ENCODE measurements around the gene PLXNB1. TPM values are rescaled to one million over a fixed set of nuclear protein-coding genes. Genes with fewer than 3 reads are reported as not detected.

The PLXNB1 gene
- total and polyA plus RNA-seq, 2 of the 13 experiments (the other 11 are each of a cell fraction or from before 2014, with no cell fraction given): 86.0 to 143 TPM

DNA sequence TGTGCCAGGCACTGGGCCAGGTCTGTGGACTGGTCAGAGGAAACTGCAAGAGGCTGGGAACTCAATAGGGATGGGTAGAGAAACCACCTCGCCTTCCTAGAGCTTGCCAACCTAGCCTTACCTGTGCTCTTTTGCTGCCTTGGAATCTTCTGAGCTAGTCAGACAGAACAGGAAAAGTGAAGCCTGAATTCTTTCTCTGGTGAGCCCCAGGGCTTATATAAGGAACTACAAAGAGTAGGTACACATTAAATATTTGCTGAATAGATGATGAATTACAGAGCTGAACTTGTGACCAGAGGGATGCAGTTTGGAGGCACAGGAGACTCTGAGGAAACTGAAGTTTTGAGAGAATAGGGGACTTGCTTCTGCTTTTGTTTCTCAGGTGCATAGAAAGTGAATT, 73.5 kb downstream of the PLXNB1 start (continued):
- TF ChIP-seq E2F1 (CRISPR knock-in tag; IDR thresholded peaks at IDR 0.05) (no peak), ZC3H13 (CRISPR knock-in tag; IDR thresholded peaks at IDR 0.05) (no peak), ZKSCAN1 (IDR thresholded peaks at IDR 0.05; ENCODE audit: low read length) (peak; percentile 79), ZNF335 (CRISPR knock-in tag; IDR thresholded peaks at IDR 0.05) (0 out of 2 replicates have a peak, but pooled peaks have one; percentile 33), CAMTA2 (CRISPR knock-in tag; IDR thresholded peaks at IDR 0.05; ENCODE audit: borderline replicate concordance) (no peak), RFXANK (CRISPR knock-in tag; IDR thresholded peaks at IDR 0.05) (no peak)
- TF ChIP-seq, protein P1, sequence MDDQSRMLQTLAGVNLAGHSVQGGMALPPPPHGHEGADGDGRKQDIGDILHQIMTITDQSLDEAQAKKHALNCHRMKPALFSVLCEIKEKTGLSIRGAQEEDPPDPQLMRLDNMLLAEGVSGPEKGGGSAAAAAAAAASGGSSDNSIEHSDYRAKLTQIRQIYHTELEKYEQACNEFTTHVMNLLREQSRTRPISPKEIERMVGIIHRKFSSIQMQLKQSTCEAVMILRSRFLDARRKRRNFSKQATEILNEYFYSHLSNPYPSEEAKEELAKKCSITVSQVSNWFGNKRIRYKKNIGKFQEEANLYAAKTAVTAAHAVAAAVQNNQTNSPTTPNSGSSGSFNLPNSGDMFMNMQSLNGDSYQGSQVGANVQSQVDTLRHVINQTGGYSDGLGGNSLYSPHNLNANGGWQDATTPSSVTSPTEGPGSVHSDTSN (CRISPR knock-in tag; IDR thresholded peaks at IDR 0.05; ENCODE audit: borderline replicate concordance): no peak

GRCh38 chr3:48353987-48354386, 75.9 kb downstream of the PLXNB1 start:
- ATAC-seq (no peak), DNase-seq (ENCODE audit: low spot score) (no peak), FAIRE-seq (no peak)
- in situ Hi-C loops (cut with HindIII; ENCODE audit: extremely low pct_ligation_motif_present, low pct_unique_long_range_greater_than_20kb) (no loop called here), intact Hi-C loops (cut with micrococcal nuclease; ENCODE audit: unreplicated experiment) (no loop called here)
- no peaks in the 10 kb centered on the region for H4K20me1 ChIP-seq (ENCODE audit: insufficient read depth, low read length)
- no peak overlapping the region for H2AFZ ChIP-seq (ENCODE audit: low read length)
- H3K27ac ChIP-seq (ENCODE audit: extremely low read length, insufficient read depth, low read length): no peak overlapping the region
- no TSS peak for BruUV-seq (replicated peaks)
- H3K36me3 ChIP-seq (replicated peaks in 1 of 2; ENCODE audit: control insufficient read depth in 1 of 2, insufficient read depth in 2 of 2, low read length in 2 of 2): no peaks in the 10 kb centered on the region
- no peak overlapping the region for H3K4me3 ChIP-seq (replicated peaks in 1 of 3; ENCODE audit: insufficient read depth in 1 of 3, low read depth in 2 of 3, low read length in 3 of 3)
- no peak overlapping the region for H3K9ac ChIP-seq (ENCODE audit: insufficient read depth, low read depth, low read length)
- 58% methylated on average over 4 of the region's 4 CpGs for whole genome bisulfite sequencing (ENCODE audit: low lambda C conversion rate)
- H3K4me1 ChIP-seq (ENCODE audit: insufficient read depth, low read length): peaks cover 26% of the 10 kb centered on the region
- H3K79me2 ChIP-seq (ENCODE audit: insufficient read depth, low read length): no peaks in the 10 kb centered on the region
- ChIA-PET POLR2A (no interaction called here), CTCF (ENCODE audit: low intra/inter-chr PET ratio, low total read pairs) (no interaction called here)
- 0 out of 5 replicates have a peak, but pooled peaks cover 0 to 12% of the 10 kb centered on the region in 2 experiments for H3K27me3 ChIP-seq (ENCODE audit: control insufficient read depth in 1 of 2, insufficient read depth in 2 of 2, low read length in 2 of 2)
- H3K9me3 ChIP-seq (ENCODE audit: low read length): no peaks in the 10 kb centered on the region
- H3K4me2 ChIP-seq (ENCODE audit: low read depth, low read length): no peak overlapping the region
- no peak for TF ChIP-seq TBX2 (CRISPR knock-in tag; IDR thresholded peaks at IDR 0.05; ENCODE audit: borderline replicate concordance)
- no peak for TF ChIP-seq CREBL2 (CRISPR knock-in tag; IDR thresholded peaks at IDR 0.05; ENCODE audit: borderline replicate concordance)
- no peak for TF ChIP-seq ZSCAN9 (CRISPR knock-in tag; IDR thresholded peaks at IDR 0.05; ENCODE audit: borderline replicate concordance)
- TF ChIP-seq ZNF331 (CRISPR knock-in tag; IDR thresholded peaks at IDR 0.05): no peak
- no peak for TF ChIP-seq TBP (CRISPR knock-in tag; IDR thresholded peaks at IDR 0.05)
- TF ChIP-seq, protein P2, sequence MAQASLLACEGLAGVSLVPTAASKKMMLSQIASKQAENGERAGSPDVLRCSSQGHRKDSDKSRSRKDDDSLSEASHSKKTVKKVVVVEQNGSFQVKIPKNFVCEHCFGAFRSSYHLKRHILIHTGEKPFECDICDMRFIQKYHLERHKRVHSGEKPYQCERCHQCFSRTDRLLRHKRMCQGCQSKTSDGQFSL (CRISPR knock-in tag; IDR thresholded peaks at IDR 0.05): no peak
- no peak for TF ChIP-seq TCF7 (IDR thresholded peaks at IDR 0.05; ENCODE audit: low read depth)
- no peak for TF ChIP-seq BHLHE40 (IDR thresholded peaks at IDR 0.05; ENCODE audit: low read length)
- no peak for TF ChIP-seq ZSCAN25 (CRISPR knock-in tag; IDR thresholded peaks at IDR 0.05)
- no peak for TF ChIP-seq RBM39 (IDR thresholded peaks at IDR 0.05; ENCODE audit: low read depth, low read length, poor library complexity, severe bottlenecking)
- TF ChIP-seq NAIF1 (CRISPR knock-in tag; IDR thresholded peaks at IDR 0.05; ENCODE audit: borderline replicate concordance): no peak
- TF ChIP-seq CSRNP2 (CRISPR knock-in tag; conservative IDR thresholded peaks at IDR 0.05; ENCODE audit: low read depth): no peak
- no peak for TF ChIP-seq ZNF841 (CRISPR knock-in tag; IDR thresholded peaks at IDR 0.05; ENCODE audit: borderline replicate concordance)

Measured in HepG2 (cell line).